Neural cell (in vitro differentiated cells): ENCODE data around the gene CISH. TPM values are rescaled to one million over a fixed set of nuclear protein-coding genes. Genes with fewer than 3 reads are reported as not detected.

Source experiments
- H2AFZ ChIP-seq: fragments of 200-600, 300-800 bp; sonication (generic), shearing (Covaris generic); 2 replicates; pipeline ENCODE4 v1.6.0; 2014; ENCODE audit warnings: low read depth, mild to moderate bottlenecking, antibody characterized with exemption, low read length, moderate library complexity
- H3F3A ChIP-seq: fragments of 200-600 bp; shearing (Covaris generic); 2 replicates; pipeline ENCODE4 v1.6.1; 2016; ENCODE audit warnings: mild to moderate bottlenecking, moderate library complexity, mixed read lengths, antibody characterized with exemption, low read length; ENCODE audit not compliant: insufficient read depth, poor library complexity, severe bottlenecking
- H3K27ac ChIP-seq: fragments of 200-600, 300-800 bp; sonication (generic), shearing (Covaris generic); 2 replicates; pipeline ENCODE4 v1.5.1; 2014; ENCODE audit warnings: mild to moderate bottlenecking, low read length, moderate library complexity
- H3K27me3 ChIP-seq: fragments of 300-800, 200-600 bp; sonication (generic), shearing (Covaris generic); 2 replicates; pipeline ENCODE4 v1.6.0; 2014; ENCODE audit warnings: mild to moderate bottlenecking, low read depth, low read length, moderate library complexity; ENCODE audit not compliant: insufficient read depth
- H3K36me3 ChIP-seq: fragments of 300-800, 200-600 bp; sonication (generic), shearing (Covaris generic); 2 replicates; pipeline ENCODE4 v1.5.1; 2014; ENCODE audit warnings: mild to moderate bottlenecking, antibody characterized with exemption, low read length, moderate library complexity; ENCODE audit not compliant: insufficient read depth
- H3K4me2 ChIP-seq: fragments of 300-800, 200-600 bp; sonication (generic), shearing (Covaris generic); 2 replicates; pipeline ENCODE4 v1.6.0; 2014; ENCODE audit warnings: mild to moderate bottlenecking, low read length
- H3K4me3 ChIP-seq: fragments of 300-800, 200-600 bp; sonication (generic), shearing (Covaris generic); 2 replicates; pipeline ENCODE4 v1.5.1; 2014; ENCODE audit warnings: mild to moderate bottlenecking, low read length, moderate library complexity
- H3K79me2 ChIP-seq: fragments of 200-600 bp; shearing (Covaris generic); replicated peaks from 2 replicates; pipeline ENCODE4 v1.6.0; 2014; ENCODE audit warnings: mild to moderate bottlenecking, low read length, moderate library complexity; ENCODE audit not compliant: insufficient read depth
- H3K9ac ChIP-seq: fragments of 300-800, 200-600 bp; sonication (generic), shearing (Covaris generic); 2 replicates; pipeline ENCODE4 v1.6.1; 2016; ENCODE audit warnings: mild to moderate bottlenecking, low read length, mixed read lengths
- H3K9me2 ChIP-seq: fragments of 200-600 bp; shearing (Covaris generic); 2 replicates; pipeline ENCODE4 v1.6.1; 2016; ENCODE audit warnings: mild to moderate bottlenecking, low read length, mixed read lengths; ENCODE audit not compliant: insufficient read depth
- H3K9me3 ChIP-seq: fragments of 200-600, 300-800 bp; sonication (generic), shearing (Covaris generic); 2 replicates; pipeline ENCODE4 v1.6.1; 2016; ENCODE audit warnings: mild to moderate bottlenecking, mixed run types, low read length, moderate library complexity, mixed read lengths
- H4K20me1 ChIP-seq: fragments of 200-600 bp; shearing (Covaris generic); 2 replicates; pipeline ENCODE4 v1.6.1; 2016; ENCODE audit warnings: mild to moderate bottlenecking, mixed run types; ENCODE audit not compliant: insufficient read depth
- EP300 ChIP-seq: fragments of 450-650 bp; conservative IDR thresholded peaks from 2 replicates; pipeline ENCODE4 v1.6.1; 2014; ENCODE audit warnings: antibody characterized with exemption, mild to moderate bottlenecking, moderate library complexity; ENCODE audit not compliant: poor library complexity, severe bottlenecking
- EZH2 ChIP-seq: fragments of 200-600, 300-800 bp; shearing (Covaris generic), sonication (generic); IDR thresholded peaks from 2 replicates; pipeline ENCODE4 v1.6.1; 2014; ENCODE audit warnings: antibody characterized with exemption, low read length, borderline replicate concordance, mild to moderate bottlenecking; ENCODE audit not compliant: insufficient read depth, poor library complexity, severe bottlenecking
- MXI1 ChIP-seq: fragments of 450-650 bp; conservative IDR thresholded peaks from 2 replicates; pipeline ENCODE4 v1.6.1; 2014; ENCODE audit warnings: antibody characterized with exemption, mild to moderate bottlenecking; ENCODE audit not compliant: poor library complexity, severe bottlenecking
- POLR2AphosphoS5 ChIP-seq: IDR thresholded peaks from 2 replicates; pipeline ENCODE4 v1.6.1; 2012
- RAD21 ChIP-seq: fragments of 450-650 bp; conservative IDR thresholded peaks from 2 replicates; pipeline ENCODE4 v1.6.1; 2014; ENCODE audit warnings: antibody characterized with exemption, mild to moderate bottlenecking, moderate library complexity
- REST ChIP-seq: IDR thresholded peaks from 2 replicates; pipeline ENCODE4 v1.6.1; 2012; ENCODE audit warnings: borderline replicate concordance
- SMC3 ChIP-seq: fragments of 450-650 bp; conservative IDR thresholded peaks from 2 replicates; pipeline ENCODE4 v1.6.1; 2014; ENCODE audit warnings: antibody characterized with exemption, mild to moderate bottlenecking, moderate library complexity; ENCODE audit not compliant: poor library complexity
- TAF1 ChIP-seq: IDR thresholded peaks from 2 replicates; pipeline ENCODE4 v1.6.1; 2012; ENCODE audit warnings: low read depth
- polyA plus RNA-seq: library from polyadenylated mRNA; depleted of rRNA; stranded (reverse); fragments of >200 nt; gene quantifications from 2 replicates; pipeline ENCODE4 v1.2.3, GENCODE V29; 2014
- TF ChIP-seq, protein P1 (sequence below): fragments of 450-650 bp; IDR thresholded peaks from 2 replicates; pipeline ENCODE4 v1.5.1; 2014; ENCODE audit warnings: antibody characterized with exemption, mild to moderate bottlenecking, moderate library complexity; ENCODE audit not compliant: poor library complexity, severe bottlenecking

Gene CISH
- polyA plus RNA-seq, 1 donor from 2014 or later, result not detected

DNA sequence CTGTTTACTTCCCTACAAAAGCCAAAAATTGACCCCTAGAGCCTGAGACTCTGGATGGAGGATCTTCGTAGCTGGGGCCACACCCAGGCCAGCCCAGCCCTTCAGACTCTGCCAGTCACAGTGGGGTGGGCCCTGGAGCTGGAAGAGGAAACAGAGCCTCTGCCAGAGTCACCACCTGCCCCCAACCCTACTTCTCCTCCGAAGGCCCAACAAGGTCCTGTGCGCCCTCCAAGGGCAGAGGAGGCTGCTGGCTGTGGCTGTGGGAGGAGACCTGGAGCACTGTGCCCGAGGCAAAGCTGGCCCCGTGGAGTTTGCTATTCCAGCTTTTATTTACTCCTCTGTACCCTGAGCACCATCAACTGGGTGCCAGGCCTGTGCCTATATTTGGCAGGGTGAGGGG is 19.0 kb downstream of the CISH start:
- H3K4me2 ChIP-seq, result no peak overlapping the region

DNA sequence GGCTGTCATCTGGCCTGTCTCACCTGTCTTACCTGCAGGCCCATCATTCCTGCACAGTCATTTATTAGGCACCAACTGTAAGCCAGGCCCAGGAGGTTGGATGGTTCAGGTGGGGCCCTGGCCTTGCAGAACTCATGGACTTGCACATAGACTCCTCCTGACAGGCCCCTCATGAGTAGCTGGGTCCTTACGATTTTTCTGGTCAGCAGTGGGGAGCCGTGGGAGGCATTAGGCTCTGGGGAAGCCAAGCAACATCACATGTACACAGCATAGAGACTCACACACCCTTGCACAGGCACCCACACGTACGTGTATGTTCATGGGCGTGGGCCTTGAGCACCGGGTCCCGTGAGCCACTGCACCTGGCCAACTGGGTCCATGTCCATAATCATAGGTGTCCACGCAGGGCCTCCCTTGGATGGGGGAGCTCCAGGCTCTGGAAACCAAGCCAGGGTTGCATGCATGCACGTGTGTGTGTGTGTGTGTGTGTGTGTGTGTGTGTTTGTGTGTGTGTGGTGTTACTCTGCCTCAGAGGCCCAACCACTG is 20.3 kb downstream of the CISH start:
- Histone ChIP-seq H3K9me2 (no peaks in the 10 kb centered on the region), H3K9ac (no peak overlapping the region), H4K20me1 (no peaks in the 10 kb centered on the region), H3K4me3 (no peak overlapping the region), H3F3A (no peaks in the 10 kb centered on the region), H3K36me3 (no peaks in the 10 kb centered on the region), H3K4me2 (no peak overlapping the region), H3K27ac (no peak overlapping the region), H2AFZ (no peak overlapping the region), H3K27me3 (no peaks in the 10 kb centered on the region), H3K9me3 (no peaks in the 10 kb centered on the region), H3K79me2 (no peaks in the 10 kb centered on the region)
- TF ChIP-seq MXI1, result no peak
- TF ChIP-seq, protein P1, sequence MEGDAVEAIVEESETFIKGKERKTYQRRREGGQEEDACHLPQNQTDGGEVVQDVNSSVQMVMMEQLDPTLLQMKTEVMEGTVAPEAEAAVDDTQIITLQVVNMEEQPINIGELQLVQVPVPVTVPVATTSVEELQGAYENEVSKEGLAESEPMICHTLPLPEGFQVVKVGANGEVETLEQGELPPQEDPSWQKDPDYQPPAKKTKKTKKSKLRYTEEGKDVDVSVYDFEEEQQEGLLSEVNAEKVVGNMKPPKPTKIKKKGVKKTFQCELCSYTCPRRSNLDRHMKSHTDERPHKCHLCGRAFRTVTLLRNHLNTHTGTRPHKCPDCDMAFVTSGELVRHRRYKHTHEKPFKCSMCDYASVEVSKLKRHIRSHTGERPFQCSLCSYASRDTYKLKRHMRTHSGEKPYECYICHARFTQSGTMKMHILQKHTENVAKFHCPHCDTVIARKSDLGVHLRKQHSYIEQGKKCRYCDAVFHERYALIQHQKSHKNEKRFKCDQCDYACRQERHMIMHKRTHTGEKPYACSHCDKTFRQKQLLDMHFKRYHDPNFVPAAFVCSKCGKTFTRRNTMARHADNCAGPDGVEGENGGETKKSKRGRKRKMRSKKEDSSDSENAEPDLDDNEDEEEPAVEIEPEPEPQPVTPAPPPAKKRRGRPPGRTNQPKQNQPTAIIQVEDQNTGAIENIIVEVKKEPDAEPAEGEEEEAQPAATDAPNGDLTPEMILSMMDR, result no peak
- no peak for TF ChIP-seq RAD21
- no peak for TF ChIP-seq POLR2AphosphoS5
- no peak for TF ChIP-seq REST
- TF ChIP-seq TAF1, result no peak
- no peak for TF ChIP-seq EZH2
- no peak for TF ChIP-seq SMC3

More for the DNA sequence above, 19.0 kb downstream of the CISH start:
- H3K27me3 ChIP-seq, result no peaks in the 10 kb centered on the region
- no peak for TF ChIP-seq TAF1
- TF ChIP-seq RAD21, result no peak
- no peak for TF ChIP-seq REST
- TF ChIP-seq, protein P1, result no peak
- no peak for TF ChIP-seq EZH2
- no peak for TF ChIP-seq MXI1
- no peak for TF ChIP-seq SMC3
- TF ChIP-seq EP300, result no peak
- no peak for TF ChIP-seq POLR2AphosphoS5
- no peaks in the 10 kb centered on the region for H3K9me3 ChIP-seq
- no peaks in the 10 kb centered on the region for H4K20me1 ChIP-seq
- no peak overlapping the region for H3K4me3 ChIP-seq
- H2AFZ ChIP-seq, result no peak overlapping the region
- H3K27ac ChIP-seq, result no peak overlapping the region
- no peaks in the 10 kb centered on the region for H3K79me2 ChIP-seq
- H3F3A ChIP-seq, result no peaks in the 10 kb centered on the region
- no peaks in the 10 kb centered on the region for H3K36me3 ChIP-seq
- no peaks in the 10 kb centered on the region for H3K9me2 ChIP-seq
- no peak overlapping the region for H3K9ac ChIP-seq
